DOHH2 (cell line): ENCODE data around the gene SLC12A7.

ENCODE experiments used
- CTCF ChIP-seq: fragments of 200-600 bp; sonication (generic); IDR thresholded peaks from one replicate; pipeline ENCODE4 v1.5.1; 2014; ENCODE audit warnings: antibody characterized with exemption, mild to moderate bottlenecking, low read depth, low read length; ENCODE audit not compliant: poor library complexity, severe bottlenecking
- EZH2phosphoT487 ChIP-seq: fragments of 200-600 bp; sonication (generic); IDR thresholded peaks from 2 replicates; pipeline ENCODE4 v1.6.1; 2017; ENCODE audit warnings: borderline replicate concordance, mild to moderate bottlenecking, antibody characterized with exemption, low read length, moderate library complexity, mixed read lengths

- TF ChIP-seq CTCF (no peak), EZH2phosphoT487 (no peak)
These were observed 43.5 kb upstream of the SLC12A7 start for GRCh38 chr5:1155191-1156032.
